Embryonic facial prominence (tissue), 1 donor: ENCODE measurements around the gene MBTPS1.
"Not testable (repeated sequence)": the region's sequence is repeated elsewhere in the genome, so short reads cannot be mapped to it uniquely, and the experiment has no call there.

Experiments used
- DNase-seq: peaks from one replicate; pipeline ENCODE4 v3.0.0-alpha.2; 2016; ENCODE audit errors: extremely low spot score

MBTPS1 gene

GRCh38 chr16:84137287-84137686, 20.5 kb upstream of the MBTPS1 start:
- DNase-seq: no peak

GRCh38 chr16:84136331-84137125, 19.8 kb upstream of the MBTPS1 start:
- no peak for DNase-seq

- no peak for DNase-seq
These were observed 16.0 kb upstream of the MBTPS1 start for GRCh38 chr16:84132527-84133285.

- no peak for DNase-seq
These were observed 14.4 kb upstream of the MBTPS1 start for GRCh38 chr16:84131117-84131516.

- DNase-seq: no peak
These were observed 7.7 kb upstream of the MBTPS1 start for GRCh38 chr16:84124257-84125073.

- no peak for DNase-seq
These were observed 4.3 kb upstream of the MBTPS1 start for GRCh38 chr16:84121007-84121406.

GRCh38 chr16:84120023-84120422, 3.3 kb upstream of the MBTPS1 start:
- no peak for DNase-seq

- DNase-seq: no peak
These were observed 2.6 kb upstream of the MBTPS1 start for GRCh38 chr16:84119368-84119767.

- not testable (repeated sequence) for DNase-seq
These were observed 1.6 kb upstream of the MBTPS1 start for GRCh38 chr16:84118315-84118714.

GRCh38 chr16:84117494-84117843, 727 bp upstream of the MBTPS1 start:
- DNase-seq: no peak

GRCh38 chr16:84115919-84116719, 623 bp downstream of the MBTPS1 start:
- DNase-seq: no peak

- not testable (repeated sequence) for DNase-seq
These were observed 4.8 kb downstream of the MBTPS1 start for GRCh38 chr16:84111949-84112348.

GRCh38 chr16:84111525-84111924, 5.2 kb downstream of the MBTPS1 start:
- no peak for DNase-seq

GRCh38 chr16:84110527-84110926, 6.2 kb downstream of the MBTPS1 start:
- DNase-seq: no peak

GRCh38 chr16:84109598-84110335, 7.0 kb downstream of the MBTPS1 start:
- DNase-seq: no peak

GRCh38 chr16:84107921-84108320, 8.8 kb downstream of the MBTPS1 start:
- DNase-seq: no peak

- no peak for DNase-seq
These were observed 10.6 kb downstream of the MBTPS1 start for GRCh38 chr16:84105948-84106740.

GRCh38 chr16:84105301-84105815, 11.4 kb downstream of the MBTPS1 start:
- no peak for DNase-seq

GRCh38 chr16:84104231-84104630, 12.5 kb downstream of the MBTPS1 start:
- DNase-seq: no peak

- DNase-seq: no peak
These were observed 13.1 kb downstream of the MBTPS1 start for GRCh38 chr16:84103678-84104077.
